Measurements from ENCODE around the gene PINLYP. TPM values are rescaled to one million over a fixed set of nuclear protein-coding genes. Genes with fewer than 3 reads are reported as not detected.

The PINLYP gene
- total and polyA plus RNA-seq, 9 of the 15 experiments (the other 6 are each of a cell fraction or from before 2014, with no cell fraction given) = 1.00 to 6.7 (median 2.2) TPM

GRCh38 chr19:43526884-43527859 is 48.4 kb upstream of the PINLYP start, which contains the start of gene ETHE1 (continued):
- TF ChIP-seq UBTF (IDR thresholded peaks at IDR 0.05; ENCODE audit: borderline replicate concordance in 1 of 2, low read depth in 2 of 2, low read length in 2 of 2) (0 out of 4 replicates have a peak, but pooled peaks of 1 of the 2 experiments have one; percentile 2), ZNF12 (CRISPR knock-in tag; IDR thresholded peaks at IDR 0.05) (0 out of 2 replicates have a peak, but pooled peaks have one; percentile 26), PHF20 (IDR thresholded peaks at IDR 0.05; ENCODE audit: partially characterized antibody) (peak; percentile 41), CCNT2 (IDR thresholded peaks at IDR 0.05; ENCODE audit: borderline replicate concordance, extremely low read depth, insufficient read length, low read depth, low read length) (peak; percentile 41), ZNF239 (CRISPR knock-in tag; IDR thresholded peaks at IDR 0.05) (no peak), MCM2 (IDR thresholded peaks at IDR 0.05; ENCODE audit: low read depth) (no peak), ATF7 (IDR thresholded peaks at IDR 0.05) (0 out of 2 replicates have a peak, but pooled peaks have one; percentile 28), SNIP1 (IDR thresholded peaks at IDR 0.05; ENCODE audit: low read depth) (peak; percentile 96), ZBTB9 (CRISPR knock-in tag; IDR thresholded peaks at IDR 0.05) (0 out of 2 replicates have a peak, but pooled peaks have one; percentile 58), ZFX (CRISPR knock-in tag; IDR thresholded peaks at IDR 0.05) (peak; percentile 80), ZBTB34 (CRISPR knock-in tag; IDR thresholded peaks at IDR 0.05) (no peak)
- TF ChIP-seq, protein P1, sequence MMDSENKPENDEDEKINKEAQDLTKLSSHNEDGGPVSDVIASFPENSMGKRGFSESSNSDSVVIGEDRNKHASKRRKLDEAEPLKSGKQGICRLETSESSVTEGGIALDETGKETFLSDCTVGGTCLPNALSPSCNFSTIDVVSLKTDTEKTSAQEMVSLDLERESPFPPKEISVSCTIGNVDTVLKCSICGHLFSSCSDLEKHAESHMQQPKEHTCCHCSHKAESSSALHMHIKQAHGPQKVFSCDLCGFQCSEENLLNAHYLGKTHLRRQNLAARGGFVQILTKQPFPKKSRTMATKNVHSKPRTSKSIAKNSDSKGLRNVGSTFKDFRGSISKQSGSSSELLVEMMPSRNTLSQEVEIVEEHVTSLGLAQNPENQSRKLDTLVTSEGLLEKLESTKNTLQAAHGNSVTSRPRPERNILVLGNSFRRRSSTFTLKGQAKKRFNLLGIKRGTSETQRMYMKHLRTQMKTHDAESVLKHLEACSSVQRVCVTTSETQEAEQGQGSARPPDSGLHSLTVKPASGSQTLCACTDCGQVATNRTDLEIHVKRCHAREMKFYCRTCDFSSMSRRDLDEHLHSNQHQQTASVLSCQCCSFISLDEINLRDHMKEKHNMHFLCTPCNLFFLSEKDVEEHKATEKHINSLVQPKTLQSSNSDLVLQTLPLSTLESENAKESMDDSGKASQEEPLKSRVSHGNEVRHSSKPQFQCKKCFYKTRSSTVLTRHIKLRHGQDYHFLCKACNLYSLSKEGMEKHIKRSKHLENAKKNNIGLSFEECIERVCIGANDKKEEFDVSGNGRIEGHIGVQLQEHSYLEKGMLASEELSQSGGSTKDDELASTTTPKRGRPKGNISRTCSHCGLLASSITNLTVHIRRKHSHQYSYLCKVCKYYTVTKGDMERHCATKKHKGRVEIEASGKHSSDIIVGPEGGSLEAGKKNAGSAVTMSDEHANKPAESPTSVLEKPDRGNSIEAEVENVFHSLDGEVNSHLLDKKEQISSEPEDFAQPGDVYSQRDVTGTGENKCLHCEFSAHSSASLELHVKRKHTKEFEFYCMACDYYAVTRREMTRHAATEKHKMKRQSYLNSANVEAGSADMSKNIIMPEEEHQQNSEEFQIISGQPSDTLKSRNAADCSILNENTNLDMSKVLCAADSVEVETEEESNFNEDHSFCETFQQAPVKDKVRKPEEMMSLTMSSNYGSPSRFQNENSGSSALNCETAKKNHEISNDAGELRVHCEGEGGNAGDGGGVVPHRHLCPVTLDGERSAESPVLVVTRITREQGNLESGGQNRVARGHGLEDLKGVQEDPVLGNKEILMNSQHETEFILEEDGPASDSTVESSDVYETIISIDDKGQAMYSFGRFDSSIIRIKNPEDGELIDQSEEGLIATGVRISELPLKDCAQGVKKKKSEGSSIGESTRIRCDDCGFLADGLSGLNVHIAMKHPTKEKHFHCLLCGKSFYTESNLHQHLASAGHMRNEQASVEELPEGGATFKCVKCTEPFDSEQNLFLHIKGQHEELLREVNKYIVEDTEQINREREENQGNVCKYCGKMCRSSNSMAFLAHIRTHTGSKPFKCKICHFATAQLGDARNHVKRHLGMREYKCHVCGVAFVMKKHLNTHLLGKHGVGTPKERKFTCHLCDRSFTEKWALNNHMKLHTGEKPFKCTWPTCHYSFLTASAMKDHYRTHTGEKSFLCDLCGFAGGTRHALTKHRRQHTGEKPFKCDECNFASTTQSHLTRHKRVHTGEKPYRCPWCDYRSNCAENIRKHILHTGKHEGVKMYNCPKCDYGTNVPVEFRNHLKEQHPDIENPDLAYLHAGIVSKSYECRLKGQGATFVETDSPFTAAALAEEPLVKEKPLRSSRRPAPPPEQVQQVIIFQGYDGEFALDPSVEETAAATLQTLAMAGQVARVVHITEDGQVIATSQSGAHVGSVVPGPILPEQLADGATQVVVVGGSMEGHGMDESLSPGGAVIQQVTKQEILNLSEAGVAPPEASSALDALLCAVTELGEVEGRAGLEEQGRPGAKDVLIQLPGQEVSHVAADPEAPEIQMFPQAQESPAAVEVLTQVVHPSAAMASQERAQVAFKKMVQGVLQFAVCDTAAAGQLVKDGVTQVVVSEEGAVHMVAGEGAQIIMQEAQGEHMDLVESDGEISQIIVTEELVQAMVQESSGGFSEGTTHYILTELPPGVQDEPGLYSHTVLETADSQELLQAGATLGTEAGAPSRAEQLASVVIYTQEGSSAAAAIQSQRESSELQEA (IDR thresholded peaks at IDR 0.05; ENCODE audit: low read depth) = no peak

All from K562 (cell line).